Erythroblast (primary cell): ENCODE measurements around the gene CA11.
"Not testable (repeated sequence)": the region's sequence is repeated elsewhere in the genome, so short reads cannot be mapped to it uniquely, and the experiment has no call there.

Experiments
- DNase-seq, 2 experiments: peaks; one replicate each; lab custom pipeline; 2025; lab: John Stamatoyannopoulos, UW
- GATA1 ChIP-seq: IDR thresholded peaks from 2 replicates; pipeline ENCODE4 v1.6.1; 2011; ENCODE audit warnings: low read depth, mild to moderate bottlenecking, control low read depth, low read length, moderate library complexity
- POLR2A ChIP-seq: IDR thresholded peaks from 2 replicates; pipeline ENCODE4 v1.6.1; 2011; ENCODE audit warnings: mild to moderate bottlenecking, low read length

The CA11 gene

GRCh38 chr19:48646001-48646721, at the start of gene CA11:
TSS of gene CA11 (minus strand) at chr19:48646187. CDS start at chr19:48645632, 555 bp downstream.
- no peak for TF ChIP-seq GATA1
- no peak for TF ChIP-seq POLR2A
- peak; percentile 80 to 86 for DNase-seq

DNA sequence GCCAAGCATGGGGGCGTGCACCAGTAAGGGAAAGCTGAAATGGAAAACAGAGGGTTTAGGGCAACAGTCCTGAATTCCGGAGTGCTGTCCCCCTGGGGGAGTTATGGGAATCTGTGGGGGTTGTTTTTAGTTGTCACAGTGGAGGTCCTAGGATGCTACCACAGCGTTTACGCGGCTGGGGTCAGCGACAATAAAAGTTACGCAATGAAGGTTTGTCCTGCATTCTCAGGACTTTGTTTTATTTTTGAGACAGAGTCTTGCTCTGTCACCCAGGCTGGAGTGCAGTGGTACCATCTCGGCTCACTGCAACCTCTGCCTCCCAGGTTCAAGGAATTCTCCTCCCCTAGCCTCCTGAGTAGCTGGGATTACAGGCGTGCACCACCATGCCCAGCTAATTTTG, 47.6 kb upstream of the CA11 start:
- DNase-seq = not testable (repeated sequence)

DNA sequence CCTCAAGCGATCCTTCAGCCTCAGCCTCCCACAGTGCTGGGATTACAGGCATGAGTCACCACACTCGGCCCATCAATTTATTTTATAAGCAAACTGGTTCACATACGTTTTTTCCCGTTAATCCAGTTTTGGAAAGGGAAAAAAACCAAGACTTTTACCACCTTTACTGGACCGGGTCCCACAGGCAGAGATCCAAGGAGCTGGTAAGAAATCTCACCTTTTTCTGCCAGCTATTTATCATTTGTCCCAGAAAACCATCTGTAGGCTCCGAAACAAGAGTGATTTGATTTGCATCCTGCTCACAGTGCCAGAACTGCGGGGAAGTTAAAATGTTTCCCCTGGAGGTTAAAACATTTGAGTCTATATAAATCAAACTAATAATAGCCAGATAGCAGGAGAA, 43.5 kb upstream of the CA11 start:
- TF ChIP-seq GATA1 (no peak), POLR2A (no peak)
- DNase-seq = no peak

- no peak for DNase-seq
- TF ChIP-seq POLR2A = no peak
- no peak for TF ChIP-seq GATA1
Observed at GRCh38 chr19:48687776-48688175, 41.8 kb upstream of the CA11 start.

DNA sequence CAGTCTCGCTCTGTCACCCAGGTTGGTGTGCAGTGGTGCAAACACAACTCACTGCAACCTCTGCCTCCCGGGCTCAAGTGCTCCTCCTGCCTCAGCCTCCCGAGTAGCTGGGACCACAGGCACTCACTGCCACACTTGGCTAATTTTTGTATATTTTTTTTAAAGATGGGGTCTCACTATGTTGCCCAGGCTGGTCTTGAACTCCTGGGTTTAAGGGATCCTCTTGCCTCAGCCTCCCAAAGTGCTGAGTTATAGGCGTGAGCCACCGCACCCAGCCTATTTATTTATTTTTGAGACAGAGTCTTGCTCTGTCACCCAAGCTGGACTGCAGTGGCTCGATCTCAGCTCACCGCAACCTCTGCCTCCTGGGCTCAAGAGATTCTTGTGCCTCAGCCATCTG, 40.6 kb upstream of the CA11 start:
- DNase-seq = not testable (repeated sequence)

- DNase-seq = no peak
- TF ChIP-seq GATA1 (no peak), POLR2A (no peak)
Observed at GRCh38 chr19:48686088-48686487, 40.1 kb upstream of the CA11 start.

DNA sequence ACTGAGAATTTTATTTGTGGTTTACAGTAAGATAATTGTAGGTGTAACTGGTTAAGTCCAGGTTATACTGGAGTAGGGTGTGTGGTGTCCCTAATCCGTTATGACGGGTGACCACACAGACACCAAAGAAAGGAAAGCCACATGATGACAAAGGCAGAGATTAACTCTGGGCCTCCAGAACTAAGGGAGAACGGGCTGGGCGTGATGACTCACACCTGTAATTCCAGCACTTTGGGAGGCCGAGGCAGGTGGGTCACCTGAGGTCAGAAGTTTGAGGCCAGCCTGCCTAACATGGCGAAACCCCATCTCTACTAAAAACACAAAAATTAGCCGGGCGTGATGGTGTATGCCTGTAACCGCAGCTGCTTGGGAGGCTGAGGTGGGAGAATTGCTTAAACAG, 39.6 kb upstream of the CA11 start:
- no peak for DNase-seq
- TF ChIP-seq GATA1 (no peak), POLR2A (no peak)

GRCh38 chr19:48683349-48683748, 37.4 kb upstream of the CA11 start:
- no peak for DNase-seq
- TF ChIP-seq POLR2A (no peak), GATA1 (no peak)

GRCh38 chr19:48681127-48681470, 35.1 kb upstream of the CA11 start:
- no peak for TF ChIP-seq GATA1
- no peak for TF ChIP-seq POLR2A
- DNase-seq = no peak

DNA sequence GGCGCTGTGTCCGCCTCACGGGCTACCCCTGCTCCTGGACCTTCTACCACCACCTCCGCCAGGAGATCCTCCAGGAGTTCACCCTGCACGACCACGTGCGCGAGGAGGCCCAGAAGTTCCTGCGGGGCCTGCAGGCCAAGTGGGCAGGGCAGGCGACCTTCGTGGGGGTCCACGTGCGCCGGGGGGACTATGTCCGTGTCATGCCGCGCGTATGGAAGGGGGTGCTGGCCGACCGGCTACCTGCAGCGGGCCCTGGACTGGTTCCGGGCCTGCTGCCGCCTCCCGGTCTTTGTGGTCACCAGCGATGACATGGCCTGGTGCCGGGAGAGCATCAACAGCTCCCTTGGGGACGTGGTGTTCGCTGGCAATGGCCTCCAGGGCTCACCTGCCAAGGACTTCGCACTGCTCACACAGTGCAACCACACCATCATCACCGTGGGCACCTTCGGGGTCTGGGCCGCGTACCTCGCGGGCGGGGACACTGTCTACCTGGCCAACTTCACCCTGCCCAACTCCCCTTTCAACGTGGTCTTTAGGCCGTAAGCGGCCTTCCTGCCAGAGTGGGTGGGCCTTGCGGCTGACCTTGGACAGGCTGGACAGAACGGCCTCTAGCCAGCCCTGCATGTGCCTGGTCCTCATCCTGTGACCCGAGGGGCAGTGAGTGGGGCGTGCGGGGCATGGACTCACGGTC, 34.6 kb upstream of the CA11 start:
- no peak for TF ChIP-seq GATA1
- TF ChIP-seq POLR2A = no peak

GRCh38 chr19:48680006-48680405, 34.0 kb upstream of the CA11 start:
- DNase-seq = not testable (repeated sequence)

More for the DNA sequence above, 34.6 kb upstream of the CA11 start:
- DNase-seq = no peak

GRCh38 chr19:48678201-48678600, 32.2 kb upstream of the CA11 start:
- TF ChIP-seq POLR2A (no peak), GATA1 (no peak)

DNA sequence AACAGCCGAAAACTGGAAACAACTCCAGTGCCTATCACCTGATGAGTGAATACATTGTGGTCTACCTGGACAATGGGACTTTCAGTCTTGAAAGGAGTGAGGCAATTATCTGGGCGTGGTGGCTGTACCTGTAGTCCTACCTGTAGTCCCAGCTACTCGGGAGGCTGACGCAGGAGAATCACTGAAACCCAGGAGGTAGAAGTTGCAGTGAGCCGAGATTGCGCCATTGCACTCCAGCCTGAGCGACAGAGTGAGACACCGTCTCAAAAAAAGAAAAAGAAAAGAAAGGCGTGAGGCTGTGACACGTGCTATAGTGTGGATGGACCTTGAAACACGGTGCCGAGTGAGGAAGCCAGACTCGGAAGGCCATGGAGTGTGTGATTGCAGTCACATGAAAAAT, 30.9 kb upstream of the CA11 start:
- TF ChIP-seq POLR2A (no peak), GATA1 (no peak)
- no peak for DNase-seq

More at GRCh38 chr19:48678201-48678600, 32.2 kb upstream of the CA11 start:
- DNase-seq = peak in 1 of 2 experiments; percentile 62

GRCh38 chr19:48676487-48676886, 30.5 kb upstream of the CA11 start:
- TF ChIP-seq POLR2A (no peak), GATA1 (no peak)
- DNase-seq = no peak
